Mucosa of descending colon (tissue), 3 donors: ENCODE measurements around the gene BMP6. TPM values are rescaled to one million over a fixed set of nuclear protein-coding genes. Genes with fewer than 3 reads are reported as not detected.

Experiments
- ATAC-seq: fragments of 200-7000 bp; cut with Tn5 transposase; one replicate; pipeline ENCODE4 v1.9.1; 2020; ENCODE audit warnings: mild to moderate bottlenecking, moderate library complexity
- DNase-seq, 3 donors: peaks; one replicate each; pipeline ENCODE4 v3.0.0-alpha.2; 2020
- H3K36me3 ChIP-seq: fragments of 200-600 bp; one replicate; pipeline ENCODE4 v1.8.0; 2021; ENCODE audit warnings: low read depth, mild to moderate bottlenecking
- H3K4me1 ChIP-seq: fragments of 200-600 bp; one replicate; pipeline ENCODE4 v1.8.0; 2021; ENCODE audit warnings: low read depth, mild to moderate bottlenecking
- H3K4me3 ChIP-seq: fragments of 200-600 bp; one replicate; pipeline ENCODE4 v1.8.0; 2021; ENCODE audit warnings: mild to moderate bottlenecking
- H3K9me3 ChIP-seq: fragments of 200-600 bp; one replicate; pipeline ENCODE4 v1.8.0; 2021; ENCODE audit warnings: mild to moderate bottlenecking
- CTCF ChIP-seq: fragments of 200-600 bp; IDR thresholded peaks from one replicate; pipeline ENCODE4 v1.8.0; 2022; ENCODE audit warnings: antibody characterized with exemption, mild to moderate bottlenecking
- intact Hi-C, 2 donors: fragments of 100-400 bp; cut with DNase I in 1 of 2; cut with micrococcal nuclease in 1 of 2; formaldehyde crosslinking; loops; one replicate each; pipeline versions ENCODE4 v1.11.0 to v1.11.1; 2022; cut with DNase I, micrococcal nuclease
- total RNA-seq, 3 donors: library from RNA; stranded (reverse); fragmentation: NEBNext Ultra II Directional in 2 of 3; extraction: Animal tissue kit (Norgen Biotek cat#: 25700) in 2 of 3; gene quantifications; one replicate each; pipeline versions ENCODE4 v1.2.1 to v1.2.4, GENCODE V29; 2021 to 2023
- donor health status: DM: no; HTN: no; CAD: no; lungs with moderate emphysema.
- donor health status: DM: no; HTN: no; CAD: no.
- donor health status: DM: no; HTN: yes; CAD: no.

BMP6 gene
- total RNA-seq, 3 donors from 2014 or later: 0.55 to 1.9 (median 0.98) TPM

- DNase-seq (no peak), ATAC-seq (peak; percentile 10)
- Histone ChIP-seq H3K4me3 (peak overlapping the region; percentile 63), H3K4me1 (peaks cover 6% of the 10 kb centered on the region), H3K36me3 (no peaks in the 10 kb centered on the region), H3K9me3 (no peaks in the 10 kb centered on the region)
- intact Hi-C loops: no loop called here
- TF ChIP-seq CTCF: no peak
Measured at GRCh38 chr6:7910298-7910653, 184.4 kb downstream of the BMP6 start.

- TF ChIP-seq CTCF: no peak
- no peaks in the 10 kb centered on the region for H3K36me3 ChIP-seq
- H3K4me1 ChIP-seq: peaks cover 6% of the 10 kb centered on the region
- H3K9me3 ChIP-seq: no peaks in the 10 kb centered on the region
- intact Hi-C loops: no loop called here
- ATAC-seq: peak; percentile 91
- peak within 1 kb of the TSS; percentile 63 for H3K4me3 ChIP-seq
- peak; percentile 82 to 90 (median 87) for DNase-seq
Measured at GRCh38 chr6:7910654-7911344, 184.9 kb downstream of the BMP6 start, which contains the start of gene TXNDC5. Gene TXNDC5, minus strand, starts transcription at chr6:7910788. Its CDS starts 12 bp downstream, at chr6:7910776.

GRCh38 chr6:7911345-7911725, 185.4 kb downstream of the BMP6 start:
- intact Hi-C loops: no loop called here

DNA sequence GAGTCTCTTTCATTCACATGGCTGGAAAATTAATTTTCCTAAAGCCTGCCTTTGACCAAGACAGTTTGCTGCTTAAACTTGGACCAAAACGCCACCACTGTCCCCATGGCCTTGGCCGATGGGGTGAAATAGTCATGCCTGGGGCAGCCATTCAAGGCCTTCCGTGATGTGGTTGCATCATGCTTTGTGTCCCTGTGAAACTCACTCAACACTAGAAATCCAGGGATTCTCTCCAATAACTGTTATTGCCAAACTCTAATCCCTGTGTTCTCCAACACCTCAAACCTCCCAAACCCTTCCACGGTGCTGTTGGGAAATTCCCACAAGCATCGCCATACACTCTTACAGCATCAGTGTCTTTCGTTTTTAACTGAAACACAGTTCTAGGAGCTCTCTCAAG, 186.1 kb downstream of the BMP6 start:
- ATAC-seq: no peak
- no peak for DNase-seq
- no peaks in the 10 kb centered on the region for H3K36me3 ChIP-seq
- intact Hi-C loops: no loop called here
- no peak for TF ChIP-seq CTCF
- H3K4me3 ChIP-seq: no peak overlapping the region
- no peaks in the 10 kb centered on the region for H3K9me3 ChIP-seq
- H3K4me1 ChIP-seq: peaks cover 6% of the 10 kb centered on the region

More at GRCh38 chr6:7911345-7911725, 185.4 kb downstream of the BMP6 start:
- DNase-seq: peak in 1 of 3 donors; percentile 44
- no peak for TF ChIP-seq CTCF
- no peak overlapping the region for H3K4me3 ChIP-seq
- no peaks in the 10 kb centered on the region for H3K36me3 ChIP-seq
- ATAC-seq: peak; percentile 59
- no peaks in the 10 kb centered on the region for H3K9me3 ChIP-seq
- H3K4me1 ChIP-seq: peaks cover 6% of the 10 kb centered on the region

GRCh38 chr6:7912736-7913517, 187.0 kb downstream of the BMP6 start:
- Histone ChIP-seq H3K4me3 (no peak overlapping the region), H3K4me1 (peaks cover 6% of the 10 kb centered on the region), H3K9me3 (no peaks in the 10 kb centered on the region), H3K36me3 (no peaks in the 10 kb centered on the region)
- ATAC-seq (no peak), DNase-seq (no peak)
- TF ChIP-seq CTCF: no peak
- intact Hi-C loops: no loop called here
